CMK (cell line): ENCODE data around the gene HSPA12B.
A peak's percentile ranks its signal among the peaks of the same experiment; 100 is the strongest.

Source experiments
- DNase-seq: peaks from one replicate; pipeline ENCODE4 v3.0.0-alpha.2; 2010; ENCODE audit warnings: low read depth

The HSPA12B gene

GRCh38 chr20:3704087-3704486 is 28.4 kb upstream of the HSPA12B start:
- no peak for DNase-seq

- no peak for DNase-seq
Observed at GRCh38 chr20:3705491-3705969, 27.0 kb upstream of the HSPA12B start.

- no peak for DNase-seq
Observed at GRCh38 chr20:3705970-3706739, 26.3 kb upstream of the HSPA12B start.

- no peak for DNase-seq
Observed at GRCh38 chr20:3706774-3707507, 25.5 kb upstream of the HSPA12B start.

- DNase-seq = no peak
Observed at GRCh38 chr20:3707508-3707899, 25.0 kb upstream of the HSPA12B start.

- DNase-seq = no peak
Observed at GRCh38 chr20:3710011-3710466, 22.4 kb upstream of the HSPA12B start.

- no peak for DNase-seq
Observed at GRCh38 chr20:3710703-3711483, 21.6 kb upstream of the HSPA12B start.

- DNase-seq = no peak
Observed at GRCh38 chr20:3711484-3711941, 21.0 kb upstream of the HSPA12B start.

GRCh38 chr20:3712279-3712873 is 20.1 kb upstream of the HSPA12B start, which contains the start of gene SIGLEC1:
SIGLEC1 (minus strand) TSS chr20:3712600; CDS start chr20:3707128, 5,472 bp downstream.
- no peak for DNase-seq

GRCh38 chr20:3714092-3714491 is 18.4 kb upstream of the HSPA12B start:
- DNase-seq = no peak

- peak; percentile 59 for DNase-seq
Observed at GRCh38 chr20:3716195-3716834, 16.2 kb upstream of the HSPA12B start.

GRCh38 chr20:3719046-3719445 is 13.4 kb upstream of the HSPA12B start:
- DNase-seq = no peak

- DNase-seq = no peak
Observed at GRCh38 chr20:3720068-3720467, 12.4 kb upstream of the HSPA12B start.

- DNase-seq = no peak
Observed at GRCh38 chr20:3720626-3721025, 11.9 kb upstream of the HSPA12B start.

- DNase-seq = no peak
Observed at GRCh38 chr20:3721912-3722311, 10.6 kb upstream of the HSPA12B start.

- no peak for DNase-seq
Observed at GRCh38 chr20:3723284-3723683, 9.2 kb upstream of the HSPA12B start.

GRCh38 chr20:3724356-3724755 is 8.1 kb upstream of the HSPA12B start:
- DNase-seq = no peak

GRCh38 chr20:3727401-3728021 is 5.0 kb upstream of the HSPA12B start:
- DNase-seq = no peak

- DNase-seq = no peak
Observed at GRCh38 chr20:3728354-3728753, 4.1 kb upstream of the HSPA12B start.

- DNase-seq = no peak
Observed at GRCh38 chr20:3728876-3729275, 3.6 kb upstream of the HSPA12B start.

- DNase-seq = no peak
Observed at GRCh38 chr20:3729378-3729777, 3.1 kb upstream of the HSPA12B start.
